ENCODE results near the gene EFNA2.

- TF ChIP-seq POLR2AphosphoS5 (IDR thresholded peaks at IDR 0.05) = no peak
- TF ChIP-seq CTCF (IDR thresholded peaks at IDR 0.05) = no peak
- TF ChIP-seq EP300 (IDR thresholded peaks at IDR 0.05) = no peak
Measured at GRCh38 chr19:1239420-1239795, 46.3 kb upstream of the EFNA2 start.

Data from stomach (tissue), 4 donors.